Mucosa of stomach (tissue), 1 donor: ENCODE measurements around the gene SPINT2.
A peak's percentile ranks its signal among the peaks of the same experiment; 100 is the strongest.
"Not testable (repeated sequence)": the region's sequence is repeated elsewhere in the genome, so short reads cannot be mapped to it uniquely, and the experiment has no call there.

Experiments
- H3K27me3 ChIP-seq: one replicate; pipeline ENCODE4 v1.7.0; 2013; ENCODE audit warnings: mild to moderate bottlenecking, low read length; ENCODE audit not compliant: control insufficient read depth, insufficient read depth
- H3K36me3 ChIP-seq: one replicate; pipeline ENCODE4 v1.7.0; 2013; ENCODE audit warnings: low read length; ENCODE audit not compliant: control insufficient read depth, insufficient read depth
- H3K4me1 ChIP-seq: one replicate; pipeline ENCODE4 v1.7.0; 2013; ENCODE audit warnings: mild to moderate bottlenecking, low read length; ENCODE audit not compliant: control insufficient read depth, insufficient read depth
- H3K4me3 ChIP-seq: one replicate; pipeline ENCODE4 v1.7.0; 2013; ENCODE audit warnings: low read length
- H3K9ac ChIP-seq: one replicate; pipeline ENCODE4 v1.7.0; 2013; ENCODE audit warnings: mild to moderate bottlenecking, low read length, moderate library complexity
- H3K9me3 ChIP-seq: one replicate; pipeline ENCODE4 v1.7.0; 2013; ENCODE audit warnings: mild to moderate bottlenecking, low read length, moderate library complexity; ENCODE audit not compliant: control insufficient read depth
- donor health status: Pancreatic carcinoma.

Gene SPINT2

DNA sequence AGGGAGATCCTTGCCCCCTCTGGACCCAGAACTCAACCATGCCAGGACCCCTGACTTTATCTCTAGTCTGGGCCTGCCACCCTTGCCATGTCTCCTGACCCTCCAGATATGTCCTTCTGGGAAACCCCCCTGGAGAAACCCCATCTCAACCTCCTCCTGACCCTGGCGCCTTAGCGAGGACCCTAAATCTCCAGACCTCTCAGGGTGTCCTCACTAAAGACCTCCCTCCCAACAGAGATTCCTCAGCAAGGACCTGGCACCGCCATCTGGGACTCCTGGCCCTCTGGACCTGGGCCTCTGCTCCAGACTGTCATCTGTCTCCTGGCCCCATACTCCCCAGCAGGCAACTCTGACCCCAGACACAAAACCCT, 56.6 kb downstream of the SPINT2 start:
- Histone ChIP-seq H3K9ac (peak overlapping the region; percentile 81), H3K4me1 (peaks cover 27% of the 10 kb centered on the region), H3K4me3 (peak overlapping the region; percentile 72), H3K36me3 (no peaks in the 10 kb centered on the region), H3K27me3 (no peaks in the 10 kb centered on the region), H3K9me3 (no peaks in the 10 kb centered on the region)

DNA sequence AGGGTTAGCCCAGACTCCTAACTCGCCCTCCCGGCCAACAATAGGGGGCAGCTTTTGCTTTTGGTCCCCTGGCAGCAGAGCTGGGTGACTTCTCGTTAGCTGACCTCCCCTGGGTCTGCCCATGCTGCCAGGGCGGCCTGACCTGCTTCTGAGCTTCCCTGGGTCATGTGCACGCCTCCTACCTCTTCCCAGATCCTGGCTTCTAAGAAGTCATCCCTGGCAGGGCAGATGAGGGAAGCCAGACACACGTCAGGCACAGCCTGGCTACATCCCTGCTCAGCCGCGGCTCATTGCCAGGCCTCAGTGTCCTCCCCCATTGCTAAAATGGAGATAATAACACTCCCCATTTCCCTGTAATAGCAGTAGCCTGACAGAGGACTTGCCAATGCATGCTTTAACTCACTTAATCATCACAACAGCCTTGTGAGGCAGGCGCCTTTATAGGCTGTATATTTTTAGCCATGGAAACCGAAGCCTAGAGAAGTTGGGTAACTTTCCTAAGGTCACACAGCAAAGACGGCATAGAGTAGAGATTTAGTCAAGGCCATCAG, 57.3 kb downstream of the SPINT2 start:
- H3K9ac ChIP-seq = peak overlapping the region; percentile 81
- H3K27me3 ChIP-seq = no peaks in the 10 kb centered on the region
- H3K4me3 ChIP-seq = no peak overlapping the region
- peaks cover 20% of the 10 kb centered on the region for H3K4me1 ChIP-seq
- no peaks in the 10 kb centered on the region for H3K9me3 ChIP-seq
- no peaks in the 10 kb centered on the region for H3K36me3 ChIP-seq

DNA sequence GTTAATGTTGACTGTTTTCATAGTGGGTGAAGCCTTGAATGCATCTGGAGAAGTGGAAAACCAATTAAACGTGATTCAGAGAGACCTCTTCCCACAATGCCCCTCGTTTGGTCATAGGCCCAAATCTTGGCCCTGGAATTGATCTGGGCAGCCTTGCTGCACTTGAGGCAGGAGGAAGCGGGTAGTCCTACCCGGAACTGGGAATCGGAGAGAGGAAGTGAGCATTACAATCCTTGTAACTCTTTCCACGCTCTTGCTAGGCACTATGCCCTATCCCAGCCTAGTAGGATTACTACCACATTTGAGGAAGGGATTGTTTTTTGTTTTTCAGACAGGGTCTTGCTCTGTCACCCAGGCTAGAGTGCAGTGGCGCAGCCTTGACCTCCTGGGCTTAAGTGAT, 58.9 kb downstream of the SPINT2 start:
- Histone ChIP-seq H3K27me3 (no peaks in the 10 kb centered on the region), H3K9me3 (no peaks in the 10 kb centered on the region), H3K4me1 (peaks cover 20% of the 10 kb centered on the region), H3K36me3 (peaks cover 9% of the 10 kb centered on the region), H3K9ac (no peak overlapping the region), H3K4me3 (no peak overlapping the region)

DNA sequence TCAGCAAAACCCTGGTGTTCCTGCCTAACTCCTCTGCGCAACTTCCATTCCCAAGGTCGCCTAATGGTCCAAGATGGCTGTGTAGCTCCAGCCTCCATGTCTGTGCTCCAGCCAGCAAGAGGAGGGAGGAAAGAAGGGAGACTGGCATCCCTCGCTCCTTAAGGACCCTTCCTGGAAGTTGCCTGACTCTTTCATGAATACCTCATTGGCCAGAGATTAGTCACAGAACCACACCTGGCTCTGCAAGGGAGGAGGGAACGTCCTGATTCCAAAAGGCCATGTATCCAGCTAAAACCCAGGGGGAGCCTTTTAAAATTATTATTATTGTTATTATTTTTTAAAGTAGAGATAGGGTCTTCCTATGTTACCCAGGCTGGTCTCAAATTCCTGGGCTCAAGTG, 60.1 kb downstream of the SPINT2 start:
- Histone ChIP-seq H3K9ac (no peak overlapping the region), H3K4me3 (no peak overlapping the region), H3K4me1 (peaks cover 10% of the 10 kb centered on the region), H3K36me3 (peaks cover 9% of the 10 kb centered on the region), H3K27me3 (no peaks in the 10 kb centered on the region), H3K9me3 (no peaks in the 10 kb centered on the region)

DNA sequence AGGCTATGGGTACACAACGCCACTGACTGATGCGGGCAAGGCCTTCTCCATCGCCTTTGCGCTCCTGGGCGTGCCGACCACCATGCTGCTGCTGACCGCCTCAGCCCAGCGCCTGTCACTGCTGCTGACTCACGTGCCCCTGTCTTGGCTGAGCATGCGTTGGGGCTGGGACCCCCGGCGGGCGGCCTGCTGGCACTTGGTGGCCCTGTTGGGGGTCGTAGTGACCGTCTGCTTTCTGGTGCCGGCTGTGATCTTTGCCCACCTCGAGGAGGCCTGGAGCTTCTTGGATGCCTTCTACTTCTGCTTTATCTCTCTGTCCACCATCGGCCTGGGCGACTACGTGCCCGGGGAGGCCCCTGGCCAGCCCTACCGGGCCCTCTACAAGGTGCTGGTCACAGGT, 62.2 kb downstream of the SPINT2 start:
- Histone ChIP-seq H3K4me3 (no peak overlapping the region), H3K9ac (no peak overlapping the region), H3K27me3 (no peaks in the 10 kb centered on the region), H3K36me3 (peaks cover 9% of the 10 kb centered on the region), H3K4me1 (no peaks in the 10 kb centered on the region), H3K9me3 (no peaks in the 10 kb centered on the region)

DNA sequence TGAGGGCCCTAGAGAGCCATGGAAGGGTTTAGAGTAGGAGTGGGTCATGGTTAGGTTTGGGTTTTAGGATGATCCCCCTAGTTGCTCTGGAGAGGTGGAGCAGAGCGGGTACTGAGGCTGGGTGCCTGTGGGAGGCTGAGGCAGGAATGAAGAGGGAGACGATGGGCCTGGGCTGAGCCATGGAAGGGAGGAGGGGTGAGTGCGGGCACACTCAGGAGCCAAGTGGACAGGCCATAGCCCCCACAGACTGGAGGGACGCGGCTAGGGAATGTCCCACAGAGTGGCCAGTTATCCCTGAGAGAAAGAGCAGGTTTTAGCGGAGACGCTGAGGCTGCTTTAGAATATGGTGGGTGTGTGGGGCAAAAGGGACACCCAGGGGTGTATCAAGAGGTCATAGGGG, 65.3 kb downstream of the SPINT2 start:
- H3K9me3 ChIP-seq = no peaks in the 10 kb centered on the region
- H3K4me1 ChIP-seq = no peaks in the 10 kb centered on the region

DNA sequence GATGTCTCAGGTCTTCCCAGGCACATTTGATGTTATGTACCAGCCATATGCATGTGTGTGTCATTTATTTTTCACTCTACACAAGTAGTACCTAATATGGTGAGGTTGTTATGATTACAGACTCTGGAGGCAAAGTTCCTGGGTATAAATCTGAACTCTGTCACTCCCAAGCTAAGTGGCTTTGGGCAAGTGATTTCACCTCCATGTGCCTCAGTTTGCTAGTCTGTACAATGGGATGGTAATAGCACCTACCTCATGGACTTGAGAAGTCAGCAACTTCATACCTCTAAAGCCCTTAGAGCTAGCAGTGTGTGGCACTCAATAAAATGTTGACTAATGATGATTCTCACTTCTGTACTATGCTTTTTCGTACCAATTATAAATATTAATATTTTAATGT, 67.4 kb downstream of the SPINT2 start:
- H3K9ac ChIP-seq = no peak overlapping the region
- no peaks in the 10 kb centered on the region for H3K27me3 ChIP-seq
- peaks cover 9% of the 10 kb centered on the region for H3K36me3 ChIP-seq
- H3K4me3 ChIP-seq = no peak overlapping the region
- H3K9me3 ChIP-seq = no peaks in the 10 kb centered on the region
- no peaks in the 10 kb centered on the region for H3K4me1 ChIP-seq

More for the DNA sequence above, 65.3 kb downstream of the SPINT2 start:
- H3K9ac ChIP-seq = no peak overlapping the region
- peaks cover 9% of the 10 kb centered on the region for H3K36me3 ChIP-seq
- no peak overlapping the region for H3K4me3 ChIP-seq
- H3K27me3 ChIP-seq = no peaks in the 10 kb centered on the region

DNA sequence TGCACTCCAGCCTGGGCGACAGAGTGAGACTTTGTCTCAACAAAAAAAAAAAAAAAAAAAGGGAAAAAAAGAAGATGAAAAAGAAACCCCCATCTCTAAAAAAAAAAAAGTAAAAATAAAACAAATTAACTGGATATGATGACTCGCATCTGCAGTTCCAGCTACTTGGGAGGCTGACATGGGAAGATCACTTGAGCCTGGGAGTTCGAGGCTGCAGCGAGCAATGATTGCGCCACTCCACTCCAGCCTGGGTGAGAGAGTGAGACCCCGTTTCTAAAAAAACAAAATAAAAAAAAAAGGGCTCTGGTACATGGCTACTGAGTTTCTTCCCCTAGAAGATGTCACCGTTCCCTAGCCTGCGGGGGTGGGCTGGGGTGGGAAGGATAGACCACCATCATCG, 68.9 kb downstream of the SPINT2 start:
- H3K9me3 ChIP-seq = no peaks in the 10 kb centered on the region

DNA sequence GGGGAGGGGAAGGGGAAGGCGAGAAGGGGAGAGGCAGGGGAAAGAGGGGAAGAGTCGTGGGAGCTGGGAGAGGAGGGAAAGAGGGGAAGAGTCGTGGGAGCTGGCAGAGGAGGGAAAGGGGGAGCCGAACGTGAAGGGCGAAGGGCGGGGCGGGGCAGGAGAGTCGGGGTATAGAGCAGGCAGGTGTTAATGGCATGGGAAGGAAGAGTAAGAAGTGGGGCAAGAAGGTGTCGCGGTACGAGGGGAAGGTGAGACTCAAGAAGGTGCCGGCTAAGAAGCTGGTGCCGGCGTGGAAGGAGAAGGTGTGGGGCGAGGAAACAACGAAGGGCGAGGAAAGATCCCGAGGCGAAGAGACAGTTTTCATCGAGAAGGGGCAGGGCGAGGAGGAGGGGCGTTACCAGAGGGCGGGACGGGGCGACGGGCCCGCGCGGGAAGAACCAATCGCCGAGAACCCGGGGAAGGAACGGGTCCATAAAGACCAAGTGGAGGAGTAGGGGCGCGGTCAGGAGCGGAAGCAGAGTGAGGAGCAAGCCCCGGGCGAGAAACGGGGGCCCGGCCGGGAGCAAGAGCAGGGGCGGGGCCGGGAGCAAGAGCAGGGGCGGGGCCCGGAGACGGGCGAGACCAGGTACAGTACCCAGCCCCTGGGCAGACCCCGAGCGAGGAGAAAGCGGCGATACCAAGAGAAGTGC, 71.7 kb downstream of the SPINT2 start:
- peak overlapping the region; percentile 46 for H3K4me3 ChIP-seq
- H3K9me3 ChIP-seq = no peaks in the 10 kb centered on the region
- no peaks in the 10 kb centered on the region for H3K36me3 ChIP-seq
- peak overlapping the region; percentile 54 for H3K9ac ChIP-seq
- peaks cover 5% of the 10 kb centered on the region for H3K4me1 ChIP-seq
- no peaks in the 10 kb centered on the region for H3K27me3 ChIP-seq

More for the DNA sequence above, 68.9 kb downstream of the SPINT2 start:
- no peaks in the 10 kb centered on the region for H3K36me3 ChIP-seq
- no peak overlapping the region for H3K9ac ChIP-seq
- H3K27me3 ChIP-seq = no peaks in the 10 kb centered on the region
- no peak overlapping the region for H3K4me3 ChIP-seq
- H3K4me1 ChIP-seq = peaks cover 5% of the 10 kb centered on the region

DNA sequence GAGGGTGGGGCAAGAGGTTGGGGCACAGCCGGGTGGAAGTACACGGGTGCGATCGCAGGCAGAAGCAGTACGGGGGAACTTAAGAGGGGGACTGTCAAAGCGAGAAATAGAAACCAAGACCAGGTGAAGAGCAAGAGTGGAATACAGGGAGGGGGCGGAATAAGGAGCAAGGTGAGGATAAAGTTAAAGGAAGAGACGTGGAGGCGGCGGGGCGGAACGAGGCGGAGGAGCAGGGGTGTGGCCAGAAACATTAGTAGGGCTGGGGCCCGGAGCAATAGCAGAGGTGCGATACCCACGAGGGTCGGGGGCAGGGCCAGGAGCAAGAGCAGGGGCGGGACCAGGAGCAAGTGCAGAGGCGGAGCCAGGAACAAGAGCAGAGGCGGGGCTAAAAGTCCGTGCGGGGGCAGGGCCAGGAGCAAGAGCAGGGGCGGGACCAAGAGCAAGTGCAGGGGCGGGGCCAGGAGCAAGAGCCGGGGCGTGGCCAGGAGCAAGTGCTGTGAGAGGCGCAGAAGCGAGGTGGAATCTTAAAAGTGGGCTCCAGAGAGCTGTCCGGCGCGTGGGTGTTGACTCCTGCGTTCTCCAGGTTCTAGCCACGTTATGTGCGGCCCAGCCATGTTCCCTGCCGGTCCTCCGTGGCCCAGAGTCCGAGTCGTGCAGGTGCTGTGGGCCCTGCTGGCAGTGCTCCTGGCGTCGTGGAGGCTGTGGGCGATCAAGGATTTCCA, 72.4 kb downstream of the SPINT2 start:
- peak overlapping the region; percentile 39 for H3K4me3 ChIP-seq
- no peaks in the 10 kb centered on the region for H3K9me3 ChIP-seq
- no peaks in the 10 kb centered on the region for H3K36me3 ChIP-seq
- H3K9ac ChIP-seq = peak overlapping the region; percentile 54
- H3K27me3 ChIP-seq = no peaks in the 10 kb centered on the region
- H3K4me1 ChIP-seq = peaks cover 5% of the 10 kb centered on the region

DNA sequence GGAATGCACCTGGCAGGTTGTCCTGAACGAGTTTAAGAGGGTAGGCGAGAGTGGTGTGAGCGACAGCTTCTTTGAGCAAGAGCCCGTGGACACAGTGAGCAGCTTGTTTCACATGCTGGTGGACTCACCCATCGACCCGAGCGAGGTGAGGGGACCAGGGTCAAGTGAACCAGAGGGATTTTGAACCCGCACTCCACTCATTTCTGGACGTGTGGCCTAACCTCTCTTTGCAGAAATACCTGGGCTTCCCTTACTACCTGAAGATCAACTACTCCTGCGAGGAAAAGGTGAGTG, 72.9 kb downstream of the SPINT2 start:
- Histone ChIP-seq H3K4me3 (no peak overlapping the region), H3K27me3 (no peaks in the 10 kb centered on the region), H3K9me3 (no peaks in the 10 kb centered on the region), H3K9ac (peak overlapping the region; percentile 36), H3K36me3 (no peaks in the 10 kb centered on the region), H3K4me1 (peaks cover 5% of the 10 kb centered on the region)

DNA sequence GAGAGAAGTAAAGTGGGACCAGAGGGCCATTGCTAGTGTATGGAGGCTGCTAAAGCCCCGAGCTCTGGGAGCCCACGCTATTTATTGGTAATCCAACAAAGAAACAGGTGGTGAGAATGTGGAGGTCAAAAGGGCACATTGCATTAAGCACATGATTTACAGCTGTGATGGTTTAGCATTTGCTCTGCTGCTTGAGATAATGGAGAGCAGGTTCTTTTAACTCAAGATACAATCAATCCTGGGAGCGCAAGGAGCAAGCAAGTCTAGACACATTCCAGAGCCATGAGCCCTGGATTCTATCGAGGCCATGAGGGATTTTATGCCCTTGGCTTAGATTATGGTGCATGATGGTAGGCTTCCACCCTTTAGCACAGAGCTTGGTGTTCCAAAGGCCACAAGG, 74.6 kb downstream of the SPINT2 start:
- H3K36me3 ChIP-seq, H3K4me1 ChIP-seq, H3K9me3 ChIP-seq, H3K4me3 ChIP-seq, H3K9ac ChIP-seq, H3K27me3 ChIP-seq: not testable (repeated sequence)
